NAMALWA (cell line): Measurements from ENCODE around the gene TMEM178B.
"Not testable (repeated sequence)": the region's sequence is repeated elsewhere in the genome, so short reads cannot be mapped to it uniquely, and the experiment has no call there.

Experiments used
- DNase-seq: peaks from one replicate; pipeline ENCODE4 v3.0.0-alpha.2; 2015; ENCODE audit warnings: low spot score

The TMEM178B gene

DNA sequence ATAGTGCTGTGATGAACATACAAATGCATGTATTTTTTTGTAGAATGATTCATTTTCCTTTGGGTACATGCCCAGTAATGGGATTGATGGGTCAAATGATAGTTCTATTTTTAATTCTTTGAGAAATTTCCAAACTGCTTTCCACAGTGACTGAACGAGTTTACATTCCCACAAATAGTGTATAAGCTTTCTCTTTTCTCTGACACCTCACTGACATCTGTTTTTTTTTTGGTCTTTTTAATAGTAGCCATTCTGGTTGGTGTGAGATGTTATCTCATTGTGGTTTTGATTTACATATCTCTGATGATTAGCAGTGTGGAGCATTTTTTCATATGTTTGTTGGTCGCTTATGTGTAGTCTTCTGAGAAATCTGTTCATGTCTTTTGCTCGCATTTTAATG, 282.3 kb downstream of the TMEM178B start:
- no peak for DNase-seq

DNA sequence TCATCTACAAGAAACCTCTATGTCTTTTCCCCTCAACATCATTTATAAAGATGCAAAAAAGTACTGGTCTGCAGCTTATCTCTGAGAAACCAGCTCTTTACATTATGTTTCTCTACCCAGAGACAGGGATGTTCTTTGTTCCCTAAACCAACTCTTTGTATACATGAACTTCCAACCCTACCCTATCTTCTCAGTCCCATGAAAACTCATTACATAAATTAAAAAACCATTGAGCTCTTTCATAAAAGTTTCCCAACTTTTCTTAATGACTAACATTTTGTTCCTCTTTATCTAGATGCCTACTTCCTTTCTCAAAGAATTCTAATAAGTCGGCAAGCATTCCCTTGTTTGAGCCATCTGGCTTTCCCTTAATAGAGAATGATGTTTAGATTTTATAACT, 284.5 kb downstream of the TMEM178B start:
- DNase-seq: no peak

- no peak for DNase-seq
Measured at GRCh38 chr7:141359262-141359661, 285.4 kb downstream of the TMEM178B start.

GRCh38 chr7:141359740-141360415, 286.0 kb downstream of the TMEM178B start:
- no peak for DNase-seq

- no peak for DNase-seq
Measured at GRCh38 chr7:141360416-141360760, 286.5 kb downstream of the TMEM178B start.

- DNase-seq: no peak
Measured at GRCh38 chr7:141360803-141361202, 286.9 kb downstream of the TMEM178B start.

DNA sequence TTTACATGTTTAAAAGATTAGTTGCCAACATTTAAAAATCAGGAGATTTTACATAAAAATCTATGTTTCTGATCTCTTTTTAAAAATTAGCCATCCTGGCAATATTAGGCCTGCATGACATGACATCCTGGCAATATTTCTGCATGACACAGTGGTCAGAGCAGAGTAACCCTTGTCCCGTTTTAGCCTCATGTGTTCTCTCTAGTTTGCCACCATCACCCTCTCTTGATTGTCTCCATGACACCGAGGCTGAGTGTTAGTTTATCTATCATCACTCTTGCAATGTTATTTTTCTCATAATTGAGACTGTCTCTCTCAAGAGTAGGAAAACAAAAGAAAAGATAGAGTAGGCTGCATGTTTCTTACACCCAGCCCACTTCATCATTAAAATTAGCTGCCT, 287.6 kb downstream of the TMEM178B start:
- no peak for DNase-seq

- no peak for DNase-seq
Measured at GRCh38 chr7:141361960-141362359, 288.1 kb downstream of the TMEM178B start.

- no peak for DNase-seq
Measured at GRCh38 chr7:141362580-141363435, 288.9 kb downstream of the TMEM178B start.

DNA sequence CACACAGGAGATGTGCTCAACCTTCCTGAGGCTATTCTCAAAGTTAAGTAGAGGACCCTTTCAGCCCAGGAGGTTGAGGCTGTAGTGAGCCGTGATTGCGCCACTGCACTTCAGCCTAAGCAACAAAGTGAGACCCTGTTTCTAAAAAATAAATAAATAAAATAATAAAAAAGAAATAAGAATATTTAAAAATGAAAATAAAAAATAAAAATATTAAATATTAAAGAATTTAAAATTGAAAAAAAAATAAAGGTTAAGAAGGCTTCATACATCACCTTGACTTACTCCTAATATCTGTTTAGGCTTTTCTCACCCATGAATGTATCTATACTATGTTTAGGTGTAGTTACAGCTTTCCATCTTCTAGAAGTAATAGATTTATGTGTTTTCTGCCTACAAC, 289.9 kb downstream of the TMEM178B start:
- no peak for DNase-seq

GRCh38 chr7:141366091-141366621, 292.3 kb downstream of the TMEM178B start:
- DNase-seq: no peak

- no peak for DNase-seq
Measured at GRCh38 chr7:141369422-141369821, 295.6 kb downstream of the TMEM178B start.

GRCh38 chr7:141370178-141370577, 296.3 kb downstream of the TMEM178B start:
- DNase-seq: no peak

GRCh38 chr7:141370650-141371049, 296.8 kb downstream of the TMEM178B start:
- no peak for DNase-seq

DNA sequence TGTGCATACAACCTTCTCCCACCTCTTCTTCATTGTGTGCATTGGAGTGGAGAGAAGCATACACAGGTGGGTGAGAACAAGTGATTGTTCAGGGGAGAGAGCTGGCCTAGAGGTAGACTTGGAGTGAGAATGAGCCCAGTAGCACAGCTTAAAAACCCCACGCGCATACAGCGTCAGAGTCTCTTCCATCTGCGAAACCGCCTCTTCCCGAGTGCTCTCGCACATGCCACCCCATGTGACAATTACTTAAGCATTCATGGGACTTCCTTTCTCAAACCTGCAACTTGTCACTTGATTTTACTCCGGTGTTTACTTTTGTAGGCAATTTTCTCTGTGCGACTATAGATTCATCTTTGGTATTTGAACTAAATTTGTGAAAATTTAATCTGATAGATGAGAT, 300.6 kb downstream of the TMEM178B start:
- DNase-seq: no peak

DNA sequence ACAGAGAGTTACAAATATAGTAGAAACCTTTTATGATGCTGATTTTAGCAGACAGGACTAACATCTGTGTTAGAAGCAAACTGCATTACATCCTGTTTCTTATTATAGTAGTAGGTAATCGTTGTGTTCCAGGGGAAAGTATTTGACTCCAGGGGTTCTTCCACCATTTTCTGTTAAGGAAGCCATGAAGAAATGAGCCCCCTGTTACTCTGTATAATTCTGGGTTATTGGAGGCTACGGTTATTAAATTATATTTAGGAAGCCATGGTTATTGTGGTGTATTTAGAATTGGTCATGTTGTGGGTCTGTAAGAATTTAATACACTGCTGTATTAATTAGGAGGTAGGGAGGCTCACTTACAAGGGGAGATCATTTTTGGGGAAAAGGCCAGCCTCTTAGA, 301.6 kb downstream of the TMEM178B start:
- no peak for DNase-seq

DNA sequence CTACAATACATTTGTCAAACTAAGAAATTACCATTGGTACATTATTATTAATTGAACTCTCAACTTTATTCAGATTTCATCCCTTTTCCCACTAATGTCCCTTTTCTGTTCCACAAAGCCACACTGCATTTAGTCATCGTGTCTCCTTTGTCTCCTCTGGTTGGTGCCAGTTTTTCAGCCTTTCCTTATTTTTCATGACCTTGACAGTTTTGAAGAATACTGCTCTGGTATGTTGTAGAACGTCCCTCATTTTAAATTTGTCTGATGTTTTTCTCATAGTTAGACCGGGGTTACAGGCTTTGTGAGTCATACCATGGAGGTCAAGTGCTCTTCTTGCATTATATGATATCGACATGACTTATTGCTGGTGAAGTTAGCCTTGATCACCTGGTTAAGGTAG, 304.0 kb downstream of the TMEM178B start:
- no peak for DNase-seq

- DNase-seq: no peak
Measured at GRCh38 chr7:141378405-141378804, 304.5 kb downstream of the TMEM178B start.

DNA sequence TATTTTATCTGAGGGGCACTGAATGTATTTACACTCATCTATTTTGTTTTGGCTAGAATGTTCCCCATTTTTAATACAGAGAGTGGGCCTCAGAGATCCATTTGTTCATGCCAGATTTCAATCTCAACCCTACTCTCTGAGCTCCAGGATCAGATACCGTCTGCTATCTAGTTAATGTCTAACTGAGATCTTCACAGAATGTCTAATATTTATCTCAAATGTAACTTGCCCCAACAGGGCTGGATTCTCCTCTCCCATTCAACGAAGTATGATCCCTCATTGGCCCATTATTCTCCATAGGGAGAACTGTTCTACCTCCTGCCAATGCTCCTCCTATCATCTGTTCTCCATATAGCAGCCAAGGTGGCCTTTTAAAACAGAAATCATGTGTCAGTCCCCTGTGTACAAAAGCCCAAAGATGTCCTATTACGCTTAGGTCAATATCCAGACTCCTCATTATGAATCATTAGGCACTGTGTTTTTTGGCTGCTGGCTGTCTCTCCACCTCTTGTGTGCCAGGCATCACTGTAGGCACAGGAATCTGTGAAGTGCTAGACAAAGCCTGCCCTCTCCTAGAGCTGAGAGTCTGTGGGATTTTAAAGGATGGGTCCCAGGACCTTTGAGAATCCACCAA, 308.0 kb downstream of the TMEM178B start:
- no peak for DNase-seq

DNA sequence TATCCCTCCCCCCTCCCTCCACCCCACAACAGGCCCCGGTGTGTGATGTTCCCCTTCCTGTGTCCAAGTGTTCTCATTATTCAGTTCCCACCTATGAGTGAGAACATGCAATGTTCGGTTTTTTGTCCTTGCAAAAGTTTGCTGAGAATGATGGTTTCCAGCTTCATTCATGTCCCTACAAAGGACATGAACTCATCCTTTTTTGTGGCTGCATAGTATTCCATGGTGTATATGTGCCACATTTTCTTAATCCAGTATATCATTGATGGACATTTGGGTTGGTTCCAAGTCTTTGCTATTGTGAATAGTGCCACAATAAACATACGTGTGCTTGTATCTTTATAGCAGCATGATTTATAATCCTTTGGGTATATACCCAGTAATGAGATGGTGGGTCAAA, 309.5 kb downstream of the TMEM178B start:
- DNase-seq: not testable (repeated sequence)

- no peak for DNase-seq
Measured at GRCh38 chr7:141386881-141387280, 313.0 kb downstream of the TMEM178B start.

GRCh38 chr7:141387521-141388217, 313.8 kb downstream of the TMEM178B start:
- no peak for DNase-seq
